HG02798 (cell line): ENCODE measurements around the gene TNIP1.

ENCODE experiments used
- ATAC-seq: cut with Tn5 transposase; IDR thresholded peaks from one replicate; pipeline ENCODE4 v1.9.1; 2021; ENCODE audit warnings: mild to moderate bottlenecking; ENCODE audit not compliant: unreplicated experiment, poor library complexity

The TNIP1 gene

GRCh38 chr5:151080613-151081430 is at the start of gene TNIP1:
Gene TNIP1, minus strand, starts transcription at chr5:151081034. Its CDS starts 15,939 bp downstream, at chr5:151065095.
- peak; percentile 82 for ATAC-seq

- no peak for ATAC-seq
Measured at GRCh38 chr5:151130235-151130921, 49.5 kb upstream of the TNIP1 start.

- no peak for ATAC-seq
Measured at GRCh38 chr5:151128817-151129216, 48.0 kb upstream of the TNIP1 start.

- ATAC-seq, result no peak
Measured at GRCh38 chr5:151127926-151128325, 47.1 kb upstream of the TNIP1 start.

DNA sequence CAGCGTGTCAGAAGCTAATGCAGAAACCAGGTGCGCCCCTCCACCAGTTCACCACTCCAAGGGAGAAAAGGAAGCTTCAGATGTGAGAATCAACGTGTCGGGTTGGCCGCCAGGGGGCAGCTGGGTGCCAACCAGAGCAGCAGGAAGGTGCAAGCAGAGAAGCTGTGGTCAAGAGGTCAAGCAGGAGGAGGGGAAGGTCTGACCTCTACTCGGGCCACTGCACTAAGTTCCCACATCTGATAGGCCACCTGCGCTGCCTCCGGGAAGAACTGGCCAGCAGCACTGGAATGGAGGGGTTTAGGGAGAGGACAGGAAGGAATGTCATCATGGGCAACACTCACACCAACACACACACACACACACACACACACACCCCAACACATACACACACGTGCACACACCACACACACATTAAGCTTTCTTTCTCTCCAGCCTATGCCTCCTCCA is 45.4 kb upstream of the TNIP1 start:
- peak; percentile 37 for ATAC-seq

- ATAC-seq, result no peak
Measured at GRCh38 chr5:151125421-151125820, 44.6 kb upstream of the TNIP1 start.

DNA sequence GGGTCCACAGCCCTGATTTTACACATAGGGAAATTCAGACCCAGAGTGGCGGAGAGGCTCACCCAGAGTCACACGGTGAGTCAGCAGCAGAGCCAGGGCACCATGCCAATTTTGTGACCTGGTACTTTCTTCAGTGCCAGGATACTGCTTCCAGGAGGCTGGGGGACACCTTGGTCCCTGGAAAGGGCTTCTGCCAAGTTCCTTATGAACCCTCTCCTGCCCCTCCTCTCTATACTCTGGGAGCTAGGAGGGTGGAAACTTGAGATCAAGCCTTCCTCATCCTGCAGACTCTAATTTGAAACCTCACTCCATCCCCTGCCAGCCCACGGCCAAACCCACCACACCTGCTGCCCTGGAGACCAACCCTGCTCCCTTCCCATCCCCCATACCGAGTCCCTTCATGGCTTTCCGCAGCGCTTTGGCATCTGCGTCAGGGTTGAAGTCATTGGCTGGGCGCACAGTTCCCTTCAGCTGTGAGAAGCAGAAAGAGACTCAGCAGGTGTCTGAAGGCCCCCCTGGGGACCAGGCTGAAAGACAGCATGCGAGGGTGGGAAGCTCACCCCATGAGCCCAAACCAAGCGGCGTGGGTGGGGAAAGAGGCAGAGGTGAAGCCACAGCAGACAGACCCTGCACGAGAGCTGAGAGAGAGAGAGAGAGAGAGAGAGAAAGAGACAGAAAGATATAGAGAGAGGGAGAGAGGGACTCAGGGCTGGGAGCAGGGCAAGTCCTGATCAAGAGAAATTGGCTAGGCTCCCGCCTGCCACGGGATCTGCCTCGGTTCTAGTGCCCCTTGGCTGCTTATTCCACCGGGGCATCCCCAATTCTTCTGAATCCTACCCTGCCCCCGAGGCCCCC is 43.3 kb upstream of the TNIP1 start:
- ATAC-seq, result peak; percentile 89

DNA sequence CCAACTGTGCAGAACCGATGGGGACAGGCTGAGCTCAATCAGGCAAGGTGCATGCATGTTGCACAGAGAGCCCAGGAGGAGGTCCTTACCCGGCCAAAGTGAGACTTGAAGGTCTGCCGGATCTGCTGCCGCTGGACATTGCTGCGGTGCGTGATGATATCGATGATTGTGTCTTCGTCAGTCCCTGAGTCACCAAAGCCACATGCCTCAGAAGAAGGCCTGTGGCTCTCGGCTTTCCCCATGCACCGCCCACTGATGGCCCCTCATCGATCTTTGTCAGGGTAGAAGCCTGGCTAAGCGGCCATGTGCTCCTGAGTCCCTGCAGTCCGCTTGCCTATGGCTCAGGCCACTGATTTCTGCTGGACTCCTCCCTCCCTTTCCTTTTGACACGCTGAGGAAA is 42.0 kb upstream of the TNIP1 start:
- ATAC-seq, result no peak

DNA sequence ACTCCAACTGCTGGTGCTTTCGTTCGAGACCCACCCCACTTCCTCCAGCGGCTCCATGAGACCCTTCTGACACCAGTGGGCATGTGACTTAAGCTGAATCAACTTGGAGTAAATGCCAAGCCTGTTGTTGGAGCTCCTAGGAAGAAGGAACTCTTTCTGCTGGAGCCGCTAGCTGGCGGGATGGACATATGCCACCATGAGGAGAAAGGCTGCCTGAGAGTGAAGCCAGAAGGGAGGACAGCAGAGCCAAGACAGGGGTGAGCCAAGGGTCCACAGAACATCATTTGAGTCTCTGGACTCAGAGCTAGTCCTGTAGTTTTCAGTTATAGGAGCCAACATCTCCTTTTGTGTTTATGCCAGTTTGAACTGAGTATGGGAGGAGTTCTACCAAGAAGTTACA is 40.8 kb upstream of the TNIP1 start:
- ATAC-seq, result no peak

DNA sequence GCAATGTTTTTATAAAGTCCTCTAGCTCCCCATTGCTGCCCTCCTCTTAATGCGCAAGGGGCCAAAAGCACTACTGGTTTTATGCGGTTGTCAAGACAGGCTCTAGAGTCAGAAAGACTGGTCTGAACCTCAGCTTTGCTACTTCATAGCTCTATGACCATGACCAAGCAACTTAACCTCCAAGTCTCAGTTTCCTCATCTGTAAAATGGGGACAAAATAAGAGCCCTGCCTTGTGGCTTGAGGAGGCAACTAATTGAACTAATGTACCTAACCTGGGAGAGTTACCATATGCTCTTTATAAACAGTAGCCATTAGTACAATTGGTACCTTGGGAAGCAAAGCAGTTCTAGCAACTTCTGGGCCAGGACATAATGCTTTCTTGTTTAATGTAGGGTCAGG is 40.3 kb upstream of the TNIP1 start:
- no peak for ATAC-seq

DNA sequence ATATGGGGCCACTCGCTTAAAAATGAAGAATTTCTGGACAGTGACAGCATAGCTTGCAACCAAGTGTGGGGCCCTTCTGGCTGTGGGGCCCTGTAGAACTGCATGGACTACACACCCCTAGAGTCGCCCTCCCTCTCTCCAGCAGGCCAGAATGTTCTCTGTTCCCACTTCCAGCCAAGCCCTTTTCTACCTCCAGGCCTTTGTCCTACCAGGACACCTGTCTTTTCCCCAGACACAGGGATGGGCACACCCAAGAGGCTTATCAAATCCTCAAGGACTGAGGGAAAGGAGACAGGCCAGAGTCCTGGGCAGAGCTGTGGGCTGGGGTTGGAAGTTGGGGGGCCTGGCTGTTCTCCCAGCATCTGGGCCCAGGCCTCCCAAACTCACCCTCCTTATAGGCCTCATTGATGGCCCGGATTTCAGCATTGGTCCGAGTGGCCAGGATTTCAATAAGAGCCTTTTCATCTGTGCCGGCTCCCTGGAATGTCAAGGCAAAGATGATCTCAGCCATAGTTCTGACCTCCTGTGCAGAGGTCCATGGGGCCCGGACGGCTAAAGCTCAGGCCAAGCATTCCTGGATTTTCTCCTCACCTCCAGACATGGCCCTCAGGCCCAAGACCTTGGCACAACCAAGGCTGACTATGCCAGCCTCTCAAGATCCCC is 38.2 kb upstream of the TNIP1 start:
- ATAC-seq, result no peak

- peak; percentile 58 for ATAC-seq
Measured at GRCh38 chr5:151115272-151115905, 34.6 kb upstream of the TNIP1 start.

- no peak for ATAC-seq
Measured at GRCh38 chr5:151113651-151114050, 32.8 kb upstream of the TNIP1 start.

GRCh38 chr5:151110992-151111391 is 30.2 kb upstream of the TNIP1 start:
- peak; percentile 34 for ATAC-seq

GRCh38 chr5:151110122-151110681 is 29.4 kb upstream of the TNIP1 start:
- peak; percentile 36 for ATAC-seq

- no peak for ATAC-seq
Measured at GRCh38 chr5:151108566-151108965, 27.7 kb upstream of the TNIP1 start.

- no peak for ATAC-seq
Measured at GRCh38 chr5:151107738-151108520, 27.1 kb upstream of the TNIP1 start.

GRCh38 chr5:151107084-151107483 is 26.2 kb upstream of the TNIP1 start:
- no peak for ATAC-seq

- ATAC-seq, result no peak
Measured at GRCh38 chr5:151106509-151106908, 25.7 kb upstream of the TNIP1 start.
